Uterus (tissue), 2 donors: Measurements from ENCODE around the gene WDR44.

ENCODE experiments used
- POLR2A ChIP-seq, 2 donors: fragments of 450-650 bp; IDR thresholded peaks; one replicate each; pipeline ENCODE4 v1.6.1; 2016; ENCODE audit warnings: antibody characterized with exemption in 2 of 2, mild to moderate bottlenecking in 1 of 2, moderate library complexity in 1 of 2
- TF ChIP-seq, protein P1 (sequence below), 4 experiments: fragments of 200-600 bp in 2 of 4; fragments of 450-650 bp in 2 of 4; sonication (generic) in 2 of 4; IDR thresholded peaks; one replicate each; pipeline ENCODE4 v1.5.1; 2016 to 2019; ENCODE audit warnings: antibody characterized with exemption in 4 of 4, mild to moderate bottlenecking in 2 of 4, moderate library complexity in 1 of 4

DNA sequence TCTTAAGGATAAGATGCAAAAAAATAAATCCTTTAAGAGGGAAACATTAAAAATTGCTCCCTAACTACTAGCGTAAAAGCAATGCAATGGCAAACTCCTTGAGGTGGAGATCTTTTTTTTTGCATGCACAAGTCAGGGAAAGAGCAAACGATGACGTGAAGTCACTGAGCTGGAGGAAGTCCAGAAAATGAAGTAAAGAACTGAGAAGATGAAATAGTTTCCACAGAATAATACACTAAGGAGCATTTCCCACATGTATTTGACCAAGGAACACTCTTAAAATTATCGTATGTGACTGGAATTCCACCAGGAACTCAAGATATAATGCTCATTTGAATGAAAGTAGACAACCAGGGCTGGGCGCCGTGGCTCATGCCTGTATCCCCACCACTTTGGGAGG lies 128.7 kb downstream of the WDR44 start:
- TF ChIP-seq, protein P1, sequence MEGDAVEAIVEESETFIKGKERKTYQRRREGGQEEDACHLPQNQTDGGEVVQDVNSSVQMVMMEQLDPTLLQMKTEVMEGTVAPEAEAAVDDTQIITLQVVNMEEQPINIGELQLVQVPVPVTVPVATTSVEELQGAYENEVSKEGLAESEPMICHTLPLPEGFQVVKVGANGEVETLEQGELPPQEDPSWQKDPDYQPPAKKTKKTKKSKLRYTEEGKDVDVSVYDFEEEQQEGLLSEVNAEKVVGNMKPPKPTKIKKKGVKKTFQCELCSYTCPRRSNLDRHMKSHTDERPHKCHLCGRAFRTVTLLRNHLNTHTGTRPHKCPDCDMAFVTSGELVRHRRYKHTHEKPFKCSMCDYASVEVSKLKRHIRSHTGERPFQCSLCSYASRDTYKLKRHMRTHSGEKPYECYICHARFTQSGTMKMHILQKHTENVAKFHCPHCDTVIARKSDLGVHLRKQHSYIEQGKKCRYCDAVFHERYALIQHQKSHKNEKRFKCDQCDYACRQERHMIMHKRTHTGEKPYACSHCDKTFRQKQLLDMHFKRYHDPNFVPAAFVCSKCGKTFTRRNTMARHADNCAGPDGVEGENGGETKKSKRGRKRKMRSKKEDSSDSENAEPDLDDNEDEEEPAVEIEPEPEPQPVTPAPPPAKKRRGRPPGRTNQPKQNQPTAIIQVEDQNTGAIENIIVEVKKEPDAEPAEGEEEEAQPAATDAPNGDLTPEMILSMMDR (IDR thresholded peaks at IDR 0.05): no peak
- TF ChIP-seq POLR2A (IDR thresholded peaks at IDR 0.05): no peak
